8988T (cell line): ENCODE data around the gene ERBB4.

Source experiments
- DNase-seq: peaks from one replicate; pipeline ENCODE4 v3.0.0; 2011

Gene ERBB4

DNA sequence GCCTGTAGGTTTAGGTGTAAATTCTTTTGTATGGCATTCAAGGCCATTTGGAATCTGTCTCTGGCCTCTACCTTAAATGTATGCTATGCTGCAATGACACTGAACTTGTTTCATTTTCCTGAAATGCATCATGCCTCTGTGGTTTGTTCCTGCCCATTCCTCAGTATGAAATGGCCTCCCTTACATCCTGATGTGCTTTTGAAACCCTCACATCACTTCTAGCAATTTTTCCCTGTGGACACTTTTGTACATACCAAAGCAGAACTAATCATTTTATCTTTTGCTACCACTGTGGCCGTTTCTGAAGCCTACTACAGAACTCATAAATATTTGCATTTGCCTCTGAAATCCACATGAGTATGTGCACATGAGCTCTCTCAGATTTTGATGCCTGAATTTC is 557.2 kb downstream of the ERBB4 start:
- no peak for DNase-seq

DNA sequence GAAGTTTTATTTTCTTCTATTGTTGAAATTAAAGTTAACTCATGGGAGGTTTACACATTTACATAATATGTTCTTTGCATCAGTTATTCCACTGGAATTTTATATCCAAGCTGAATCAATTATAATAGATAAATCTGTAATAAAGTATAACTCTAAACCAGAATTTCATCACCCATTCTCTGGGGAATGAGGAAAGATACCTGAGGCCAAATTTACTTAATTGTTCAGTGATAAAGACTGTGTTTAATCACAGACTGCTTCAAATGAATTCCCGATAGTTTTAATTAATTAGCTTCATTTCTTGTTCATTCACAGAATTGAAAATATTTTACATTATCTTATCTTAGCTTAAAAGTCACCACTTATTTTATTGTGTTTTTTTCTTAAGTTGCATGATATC is 562.5 kb downstream of the ERBB4 start:
- no peak for DNase-seq

DNA sequence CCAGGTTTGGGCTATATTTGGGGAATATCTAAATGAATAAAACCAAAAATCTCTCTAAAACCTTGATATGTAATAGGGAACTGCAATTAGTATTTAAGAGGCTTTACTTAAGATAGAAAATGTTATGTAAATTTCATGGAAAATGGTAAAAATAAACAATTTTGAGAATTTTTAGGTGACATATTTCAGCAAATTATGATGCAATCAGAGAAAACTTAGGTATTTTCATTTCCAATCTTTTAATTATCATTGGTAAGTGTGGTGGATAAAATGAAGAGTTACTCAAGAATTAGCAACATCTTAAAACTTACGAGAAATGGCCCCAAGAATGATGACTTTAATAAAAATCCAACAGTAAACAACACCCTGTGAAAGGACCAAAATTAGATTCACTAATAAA is 571.4 kb downstream of the ERBB4 start:
- no peak for DNase-seq

DNA sequence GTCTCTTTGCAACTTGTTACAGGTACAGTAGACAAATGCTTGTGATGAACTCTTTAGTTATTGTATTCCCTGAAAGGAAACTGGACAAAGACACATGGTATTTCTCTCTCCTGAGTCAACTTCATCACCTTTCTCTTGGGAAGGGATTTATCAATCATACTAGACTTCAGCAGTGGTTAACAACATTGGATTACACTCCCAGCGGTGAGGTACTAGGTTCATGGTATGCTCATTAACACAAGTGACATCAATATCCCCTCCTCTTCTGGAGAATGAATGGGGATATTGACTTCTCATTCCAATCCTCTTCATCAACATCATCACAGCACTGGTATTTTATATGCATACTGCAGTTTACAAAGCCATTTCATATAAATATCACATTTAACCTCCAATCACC is 574.6 kb downstream of the ERBB4 start:
- DNase-seq = no peak

DNA sequence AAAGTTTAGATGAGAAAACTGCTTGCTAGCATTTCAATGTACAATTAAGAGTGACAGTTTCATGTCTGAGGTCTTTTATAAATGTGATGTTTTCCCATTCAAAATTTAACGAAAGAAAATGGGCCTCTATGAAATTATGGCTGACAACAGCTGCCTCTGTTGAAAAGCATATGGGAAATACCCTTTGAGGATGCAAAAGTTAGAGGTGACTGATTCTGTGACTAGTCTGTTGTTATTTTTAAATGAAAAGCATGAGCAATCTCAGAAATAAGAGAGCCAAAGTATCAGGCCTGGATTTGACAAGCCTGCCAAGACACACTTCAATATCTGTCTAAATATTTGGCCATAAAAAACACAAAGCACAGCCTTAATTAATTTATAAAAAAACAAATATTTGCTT is 580.8 kb downstream of the ERBB4 start:
- DNase-seq = no peak

DNA sequence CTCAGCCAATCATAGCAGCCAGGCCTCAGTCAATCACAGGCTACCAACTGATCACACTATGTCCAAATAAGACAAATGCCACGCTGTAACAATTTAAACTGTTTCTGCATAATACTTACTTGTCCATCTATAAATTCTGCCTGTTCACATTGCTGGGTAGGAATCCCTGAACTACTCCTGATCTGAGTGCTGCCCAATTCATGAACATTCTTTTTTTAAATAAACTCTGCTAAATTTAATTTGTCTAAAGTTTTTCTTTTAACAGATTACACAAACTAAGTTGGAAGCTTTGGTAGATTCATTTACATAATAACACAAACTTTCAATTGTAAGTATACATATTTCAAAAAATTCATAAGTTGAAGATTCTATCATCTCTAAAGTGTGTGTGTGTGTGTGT is 583.0 kb downstream of the ERBB4 start:
- no peak for DNase-seq

DNA sequence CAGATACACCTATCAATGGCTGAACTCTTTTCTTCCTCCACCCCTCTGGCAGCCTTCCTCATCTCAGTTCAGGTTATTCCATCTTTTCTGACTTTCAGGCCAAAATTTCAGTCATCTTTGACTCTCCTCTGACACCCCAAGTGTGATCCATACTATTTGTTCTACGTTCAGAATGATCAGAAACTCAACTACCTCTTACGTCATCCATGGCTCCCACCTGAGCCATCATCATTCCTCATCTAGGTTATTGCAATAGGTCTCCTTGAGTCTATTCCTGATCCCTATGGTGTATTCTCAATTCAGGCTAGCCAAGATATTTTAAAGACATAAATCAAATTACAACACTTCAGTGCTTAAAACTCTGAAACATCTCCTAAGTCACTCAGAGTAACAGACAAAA is 589.7 kb downstream of the ERBB4 start:
- no peak for DNase-seq

DNA sequence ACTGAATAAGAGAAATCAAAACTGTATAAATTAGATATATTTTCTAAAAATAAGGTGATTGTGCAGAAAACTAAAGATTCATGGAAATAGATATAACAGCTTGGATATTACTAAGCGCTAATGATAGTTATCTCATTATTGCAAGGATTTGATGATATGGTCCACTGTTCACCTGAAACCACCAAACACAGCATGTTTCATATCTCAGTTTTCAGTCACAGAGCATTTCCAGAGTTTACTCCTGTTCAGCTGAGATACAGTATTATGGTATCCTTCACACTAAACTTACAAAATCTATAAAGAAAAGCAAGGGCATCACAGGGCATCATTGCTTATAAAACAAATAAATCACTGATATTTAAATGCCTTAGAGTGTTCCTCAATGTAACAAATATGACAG is 591.6 kb downstream of the ERBB4 start:
- no peak for DNase-seq

DNA sequence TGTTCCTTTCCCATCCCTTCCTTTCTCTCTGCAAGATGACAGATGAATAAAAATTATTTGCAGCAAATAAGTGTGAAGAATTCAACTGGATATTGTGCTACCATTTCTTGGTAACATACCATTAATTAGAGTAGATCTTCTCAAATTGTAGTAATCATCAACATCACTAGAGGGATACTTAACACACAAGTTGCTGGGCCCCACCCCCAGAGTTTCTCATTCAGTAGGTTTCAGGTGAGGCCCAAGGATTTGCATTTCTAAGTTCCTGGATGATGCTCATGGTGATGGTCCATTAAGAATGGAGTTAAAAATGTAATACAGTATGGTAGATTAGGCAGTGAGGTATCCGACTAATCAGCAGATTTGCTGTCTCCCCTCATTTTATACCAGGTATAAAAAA is 594.0 kb downstream of the ERBB4 start:
- no peak for DNase-seq

DNA sequence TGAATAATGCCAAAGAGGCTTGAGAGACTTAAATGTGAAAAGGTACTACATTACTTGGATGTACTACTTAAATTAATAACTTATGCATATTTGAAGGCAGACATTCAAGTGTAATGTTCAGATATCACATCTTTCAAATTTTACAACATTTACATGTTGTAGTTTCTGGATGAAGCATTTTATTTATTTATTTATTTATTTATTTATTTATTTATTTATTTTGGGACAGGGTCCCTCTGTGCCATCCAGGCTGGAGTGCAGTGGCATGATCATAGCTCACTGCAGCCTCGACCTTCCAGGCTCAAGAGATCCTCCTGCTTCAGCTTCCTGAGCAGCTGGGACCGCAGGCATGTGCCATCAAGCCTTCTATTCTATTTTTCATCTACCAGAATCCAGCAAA is 596.4 kb downstream of the ERBB4 start:
- no peak for DNase-seq

DNA sequence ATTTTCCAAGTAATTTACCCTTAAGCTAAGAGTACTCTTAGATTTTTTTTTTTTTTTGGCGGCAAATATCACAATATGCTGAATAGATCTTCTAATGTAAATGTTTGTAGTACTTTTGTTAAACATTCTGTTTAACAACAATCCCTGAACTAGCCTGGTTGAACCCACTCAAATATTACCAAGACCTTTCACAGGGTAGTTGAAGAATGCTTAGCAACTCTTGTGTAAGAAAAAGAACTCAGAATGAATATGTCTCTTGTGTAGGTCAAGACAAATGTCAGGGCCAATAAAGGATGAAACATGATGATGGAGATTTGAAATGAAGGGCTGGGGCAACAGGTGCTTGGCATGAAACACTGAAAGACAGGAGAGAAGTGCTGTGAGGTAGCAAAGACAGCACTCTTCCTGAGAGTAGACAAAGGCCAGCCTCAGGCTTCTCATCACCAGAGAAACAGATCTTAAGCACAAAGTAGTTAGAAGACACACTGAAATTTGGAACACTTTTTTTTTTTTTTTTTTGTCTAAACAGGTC is 597.3 kb downstream of the ERBB4 start:
- DNase-seq = no peak

DNA sequence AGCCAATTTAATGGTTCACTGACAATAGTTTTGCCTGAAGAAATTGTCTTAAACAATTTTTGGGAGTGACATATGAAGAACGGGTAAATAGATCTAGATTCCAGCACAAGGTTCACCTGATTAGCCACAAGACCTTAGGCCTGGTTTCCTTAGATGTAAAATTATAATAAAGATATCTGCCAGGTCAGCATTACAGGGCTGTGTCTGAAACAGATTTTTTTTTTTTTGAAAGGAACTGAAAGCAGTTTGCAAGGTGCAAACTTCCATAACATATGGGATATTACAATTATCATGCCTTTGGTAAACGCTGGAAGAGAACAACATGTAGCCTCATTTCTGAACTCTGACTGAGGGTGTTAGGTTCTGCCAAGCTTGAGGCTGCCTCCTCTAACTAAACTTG is 599.4 kb downstream of the ERBB4 start:
- DNase-seq = no peak

DNA sequence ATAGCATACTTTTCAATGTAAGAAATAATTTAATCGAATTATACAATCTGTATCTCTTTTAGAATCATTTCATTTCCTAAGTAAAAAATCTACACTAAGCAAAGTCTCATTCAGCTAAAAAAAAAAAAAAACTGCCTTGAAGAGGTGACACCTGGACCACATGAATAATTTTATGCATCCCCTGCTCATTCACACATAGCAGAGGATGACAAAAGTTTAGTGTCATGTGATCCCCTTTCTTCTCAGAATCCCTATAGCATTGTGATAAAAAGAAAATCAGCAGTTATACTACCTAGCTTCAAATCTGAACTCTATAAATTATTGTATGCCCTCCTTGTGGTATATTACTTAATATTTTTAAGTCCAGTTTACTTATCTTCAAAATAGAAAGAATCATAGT is 603.8 kb downstream of the ERBB4 start:
- DNase-seq = no peak

DNA sequence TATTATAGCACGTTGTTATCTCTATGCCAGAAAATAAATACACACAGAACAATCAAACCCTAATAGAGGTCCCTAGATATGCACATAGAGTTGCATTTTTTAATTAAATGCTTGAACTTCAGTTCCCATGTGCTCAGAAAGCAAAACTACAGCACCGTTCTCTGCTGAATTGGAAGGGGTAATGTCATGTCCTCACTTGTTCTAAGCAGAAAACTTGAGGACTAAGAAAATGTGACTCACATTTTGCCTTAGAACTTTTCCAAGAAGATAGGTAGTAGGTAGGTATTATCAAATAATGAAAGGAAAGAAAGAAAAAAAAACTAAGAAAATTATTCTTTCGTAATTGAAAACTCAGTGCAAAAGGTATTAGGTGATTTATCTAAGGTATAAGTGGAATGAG is 607.3 kb downstream of the ERBB4 start:
- DNase-seq = no peak

DNA sequence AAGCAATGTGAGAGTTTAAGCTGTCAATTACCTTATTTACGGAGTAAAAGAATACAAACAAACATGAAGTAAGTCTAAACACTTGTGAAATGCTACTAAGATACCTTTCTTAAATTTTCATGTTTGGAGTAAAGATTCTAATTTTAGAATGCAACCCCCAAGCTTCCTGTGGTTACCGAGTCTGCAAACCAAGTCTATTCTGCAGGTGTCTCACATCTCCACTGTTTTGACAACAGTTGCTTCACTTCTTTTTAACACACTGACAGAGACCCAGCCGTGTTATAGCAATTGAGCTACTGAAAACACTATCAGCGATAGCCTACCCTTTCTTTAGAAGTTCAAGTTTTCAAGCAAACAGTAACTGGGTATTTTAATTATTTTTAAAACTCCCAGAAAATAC is 608.3 kb downstream of the ERBB4 start:
- no peak for DNase-seq

DNA sequence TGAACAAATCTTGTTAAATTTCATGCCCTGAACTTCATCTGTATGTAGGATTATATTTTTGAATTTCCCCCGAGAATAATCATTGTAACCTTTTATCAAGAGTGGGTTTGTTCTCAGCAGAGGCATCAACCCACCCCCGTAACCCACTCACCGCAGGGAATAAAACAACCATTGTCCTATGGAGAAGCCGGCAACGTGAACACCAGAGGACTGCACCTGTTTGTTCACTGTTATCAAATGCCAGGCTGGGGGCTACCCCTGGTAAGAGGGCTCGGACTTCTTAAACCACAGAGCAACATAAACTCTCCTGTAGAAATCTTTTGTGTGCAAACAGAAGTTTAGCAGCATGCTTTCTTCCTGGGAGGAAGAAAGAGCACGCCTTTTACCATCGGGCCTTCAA is 610.4 kb downstream of the ERBB4 start:
- no peak for DNase-seq

DNA sequence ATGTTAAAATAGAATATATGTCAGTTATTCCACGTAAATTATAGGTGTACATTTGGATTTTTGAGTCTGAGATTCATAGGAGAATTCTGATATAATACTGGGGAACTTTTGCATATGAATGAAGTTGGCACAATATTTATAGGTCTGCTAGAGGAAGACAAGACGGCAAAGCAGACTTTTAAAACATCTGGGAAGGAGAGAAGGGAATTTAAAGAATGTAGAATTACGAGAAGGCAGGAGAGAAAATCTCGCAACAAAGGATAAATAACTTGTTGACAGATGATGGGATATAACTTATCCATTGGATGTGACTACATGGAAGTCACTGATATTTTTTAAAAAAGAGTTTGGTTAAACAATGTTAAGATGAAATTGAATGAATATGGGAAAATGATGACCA is 615.6 kb downstream of the ERBB4 start:
- no peak for DNase-seq

DNA sequence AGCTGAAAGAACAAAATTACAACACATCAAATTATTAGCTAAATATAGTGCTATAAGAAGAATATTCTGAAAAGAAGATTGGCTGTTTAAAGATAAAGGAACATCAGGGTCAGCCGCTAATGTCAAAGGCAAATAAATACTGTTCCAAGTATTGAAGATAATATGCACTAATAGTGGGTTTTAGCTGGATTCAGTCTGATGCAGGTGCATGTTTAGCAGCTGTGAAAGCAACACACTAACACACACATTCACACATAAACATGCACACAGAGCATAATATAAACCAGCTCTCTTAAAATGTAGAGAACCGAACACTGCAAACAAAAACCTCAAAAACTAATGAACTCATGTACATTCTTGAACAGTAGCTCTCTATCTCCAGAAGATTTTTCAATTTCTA is 634.6 kb downstream of the ERBB4 start:
- no peak for DNase-seq

DNA sequence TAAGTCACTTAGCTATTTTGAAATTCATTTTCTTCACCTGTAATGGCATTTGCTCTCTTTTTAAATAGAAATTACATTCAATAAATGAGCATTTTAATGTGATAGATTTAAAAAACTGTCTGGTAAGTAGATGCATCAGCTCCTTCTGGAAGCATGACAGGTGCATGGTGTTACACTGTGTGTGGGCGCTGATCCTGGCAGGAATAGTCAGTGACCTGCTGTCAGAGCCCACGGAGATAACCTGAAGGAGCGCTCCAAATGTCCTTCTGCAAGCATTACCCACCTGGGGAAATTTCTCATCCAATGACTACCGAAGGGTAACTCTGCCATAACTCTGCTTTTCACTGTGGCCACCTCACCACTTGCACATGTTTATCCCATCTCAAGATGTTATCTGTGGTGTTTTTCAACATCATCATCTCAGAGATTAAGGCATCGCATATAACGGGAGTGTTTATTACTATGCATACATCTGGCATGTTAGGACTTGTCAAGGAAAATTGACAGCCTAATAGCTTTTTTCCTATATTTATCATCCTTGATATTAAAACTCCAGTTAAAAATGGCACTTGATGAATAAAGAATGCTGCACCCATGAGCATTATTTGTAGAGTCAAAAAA is 637.3 kb downstream of the ERBB4 start:
- DNase-seq = no peak

DNA sequence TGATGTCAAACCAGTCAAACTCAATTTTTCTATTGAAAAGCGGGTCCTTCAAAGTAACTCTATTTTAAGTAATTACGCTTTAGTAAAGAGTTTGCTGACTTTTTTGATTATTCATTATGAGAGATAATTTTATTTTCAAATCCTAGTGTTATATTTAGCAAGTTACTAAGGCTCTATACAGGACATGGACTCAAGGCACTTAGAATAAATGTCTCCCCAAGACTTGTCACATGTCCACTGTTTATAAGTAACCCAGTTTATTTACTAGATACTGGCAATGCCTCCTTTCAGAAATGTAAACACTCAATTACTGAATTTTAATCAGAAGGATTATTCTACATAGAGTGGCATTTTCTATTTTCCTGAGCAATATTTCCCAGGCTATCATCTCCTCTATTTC is 638.1 kb downstream of the ERBB4 start:
- DNase-seq = no peak

DNA sequence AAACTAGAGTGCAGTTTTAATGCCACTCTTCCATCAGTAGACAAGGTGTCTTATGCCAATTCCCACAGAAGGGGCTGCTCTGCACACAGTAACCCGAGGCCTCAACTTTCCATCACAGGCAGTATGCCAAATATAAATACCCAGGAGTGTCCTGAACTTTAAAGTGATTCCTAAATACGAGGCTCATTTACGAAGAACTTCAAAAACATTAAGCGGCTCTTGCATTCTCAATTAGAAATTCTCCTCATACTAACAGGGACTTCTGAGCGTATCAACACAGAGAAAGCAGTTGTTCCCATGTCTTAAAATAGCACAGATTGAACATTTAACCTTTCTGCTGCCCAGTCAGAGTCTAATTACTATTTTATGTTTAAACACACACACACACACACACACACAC is 638.6 kb downstream of the ERBB4 start:
- DNase-seq = no peak

DNA sequence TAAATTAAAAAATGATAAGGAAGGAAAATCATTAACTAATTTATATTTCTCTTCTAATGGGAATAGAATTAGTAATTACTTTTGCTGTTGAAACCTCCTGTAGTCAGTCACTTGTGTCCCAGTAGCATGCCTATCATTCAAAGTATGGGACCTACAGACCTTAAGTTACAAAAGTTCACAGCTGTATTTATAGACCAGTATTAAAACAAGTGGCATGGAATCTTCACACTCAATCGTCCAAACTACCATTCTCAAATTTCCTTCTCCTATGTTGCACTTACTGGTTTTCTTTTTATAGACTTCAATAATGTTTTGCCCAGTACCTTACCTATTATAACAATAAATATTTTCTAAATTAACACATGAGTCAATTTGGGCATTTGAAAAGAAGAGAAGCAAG is 639.9 kb downstream of the ERBB4 start:
- DNase-seq = no peak

DNA sequence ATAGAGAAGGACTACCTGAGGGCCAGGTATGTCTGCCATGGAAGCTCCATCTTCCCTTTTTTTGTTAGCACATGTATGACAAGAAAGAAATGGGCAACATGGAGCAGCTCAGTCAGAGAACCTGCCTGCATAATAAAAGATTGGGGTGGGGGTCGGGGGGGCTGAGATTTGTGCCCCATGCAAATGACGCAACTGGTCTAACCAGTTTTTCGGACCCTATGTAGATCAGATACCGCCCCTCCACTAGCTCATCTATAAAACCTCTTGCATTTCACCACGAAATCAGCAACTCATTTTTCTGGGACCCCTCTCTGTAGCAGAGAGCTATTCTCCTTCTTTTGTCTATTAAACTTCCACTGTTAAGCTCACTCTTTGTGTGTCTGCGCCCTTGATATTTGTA is 657.2 kb downstream of the ERBB4 start:
- no peak for DNase-seq

DNA sequence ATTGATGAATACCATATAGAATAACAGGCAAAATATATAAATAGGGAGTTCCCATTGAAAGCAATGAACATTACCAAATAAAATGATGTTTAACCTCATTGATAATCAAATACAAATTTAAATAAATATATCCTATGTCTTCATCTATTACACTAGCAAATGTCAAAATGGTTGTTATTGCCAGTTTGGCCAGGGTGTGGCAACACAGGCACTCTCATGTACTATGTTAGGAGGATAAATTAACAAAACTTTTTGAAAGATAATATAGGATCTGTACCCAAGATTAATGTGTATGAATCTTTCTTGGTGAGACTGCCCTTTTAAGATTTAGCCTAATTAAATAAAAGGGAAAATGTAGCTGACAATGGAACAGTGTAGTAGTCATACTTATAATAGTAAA is 659.3 kb downstream of the ERBB4 start:
- no peak for DNase-seq

DNA sequence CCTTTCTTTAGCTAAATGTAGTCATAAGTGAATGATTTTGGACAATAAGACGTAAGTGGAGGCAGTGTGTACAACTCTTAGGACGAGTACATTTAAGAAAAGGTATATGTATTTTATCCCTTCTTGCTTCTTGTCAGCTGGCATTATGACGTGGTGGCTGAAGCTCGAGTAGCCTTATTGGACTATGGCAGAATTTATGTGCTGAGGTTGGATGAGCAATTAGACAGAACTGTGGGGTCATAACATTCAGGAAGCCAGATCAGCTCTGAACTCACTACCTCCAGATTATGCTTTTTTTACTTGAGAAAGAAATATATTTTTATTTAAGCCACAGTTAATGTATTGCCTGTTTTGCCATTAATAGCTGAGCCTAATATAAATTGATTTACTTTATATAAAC is 661.5 kb downstream of the ERBB4 start:
- no peak for DNase-seq

DNA sequence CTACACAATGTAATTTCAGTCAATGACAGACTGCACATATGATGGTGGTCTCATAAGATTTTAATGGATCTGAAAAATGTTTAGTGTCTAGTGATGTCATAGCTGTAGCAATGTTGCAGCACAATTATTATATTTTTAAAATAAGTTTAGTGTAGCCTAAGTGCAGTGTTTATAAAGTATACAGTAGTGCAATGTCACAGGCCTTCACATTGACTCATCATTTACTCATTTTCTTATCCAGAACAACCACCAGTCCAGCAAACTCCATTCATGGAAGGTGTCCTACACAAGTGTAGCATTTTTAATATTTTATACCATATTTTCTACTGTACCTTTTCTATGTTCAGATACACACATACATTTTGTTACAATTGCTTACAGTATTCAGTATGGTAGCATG is 663.1 kb downstream of the ERBB4 start:
- no peak for DNase-seq
